BJ (cell line): ENCODE results near the gene PYCR2. TPM values are rescaled to one million over a fixed set of nuclear protein-coding genes. Genes with fewer than 3 reads are reported as not detected.

Experiments
- CTCF ChIA-PET: fragments of 350-600 bp; formaldehyde crosslinking; extraction: SDS; loops from one replicate; lab custom pipeline; 2021; ENCODE audit warnings: antibody characterized with exemption, inconsistent platforms; lab: Yijun Ruan, JAX
- POLR2A ChIA-PET: fragments of 300-600 bp; sonication (Branson Sonifier 250); formaldehyde crosslinking; extraction: SDS; loops from one replicate; lab custom pipeline; 2021; ENCODE audit warnings: antibody characterized with exemption; lab: Charles Lee
- DNase-seq: peaks from one replicate; pipeline ENCODE4 v3.0.0-alpha.2; 2011; ENCODE audit warnings: low read depth
- H3K27me3 ChIP-seq: 2 replicates; pipeline ENCODE4 v1.6.0; 2011; ENCODE audit warnings: low read length; ENCODE audit not compliant: control insufficient read depth, insufficient read depth
- H3K36me3 ChIP-seq: 2 replicates; pipeline ENCODE4 v1.5.1; 2011; ENCODE audit warnings: low read length; ENCODE audit not compliant: control insufficient read depth, insufficient read depth
- H3K4me3 ChIP-seq: 2 replicates; pipeline ENCODE4 v1.5.1; 2011; ENCODE audit warnings: low read depth, mild to moderate bottlenecking, control low read depth, low read length
- polyA plus RNA-seq: library from polyadenylated mRNA; depleted of rRNA; stranded (reverse); fragments of >200 nt; gene quantifications from 2 replicates; pipeline ENCODE4 v1.2.3, GENCODE V29; 2011
- TF ChIP-seq, protein P1 (sequence below): IDR thresholded peaks from 2 replicates; pipeline ENCODE4 v1.5.1; 2011; ENCODE audit warnings: low read depth, mild to moderate bottlenecking, control low read depth, inconsistent platforms, low read length, moderate library complexity; ENCODE audit not compliant: insufficient read depth

Gene PYCR2
- polyA plus RNA-seq, 1 experiment: 81.1 TPM

DNA sequence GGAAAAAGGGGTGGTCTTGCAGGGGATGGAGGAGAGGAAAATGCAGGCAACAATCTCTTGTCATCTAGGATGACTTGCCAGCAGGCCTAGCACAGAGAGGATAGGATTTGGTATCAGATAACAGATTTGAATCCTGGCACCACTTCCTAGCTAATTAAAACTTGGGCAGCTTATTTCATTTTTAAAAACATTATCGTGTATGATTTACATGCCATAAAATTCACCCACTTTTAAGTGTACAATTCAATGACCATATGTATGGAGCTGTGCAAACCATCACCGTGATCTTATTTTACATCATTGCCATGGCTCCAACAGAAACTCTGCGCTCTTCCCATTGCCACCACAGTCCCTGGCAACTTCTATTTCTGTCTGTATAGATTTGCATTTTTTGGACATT is 6.9 kb downstream of the PYCR2 start:
- Histone ChIP-seq H3K27me3 (no peaks in the 10 kb centered on the region), H3K4me3 (no peak overlapping the region), H3K36me3 (peaks cover 11% of the 10 kb centered on the region)
- TF ChIP-seq, protein P1, sequence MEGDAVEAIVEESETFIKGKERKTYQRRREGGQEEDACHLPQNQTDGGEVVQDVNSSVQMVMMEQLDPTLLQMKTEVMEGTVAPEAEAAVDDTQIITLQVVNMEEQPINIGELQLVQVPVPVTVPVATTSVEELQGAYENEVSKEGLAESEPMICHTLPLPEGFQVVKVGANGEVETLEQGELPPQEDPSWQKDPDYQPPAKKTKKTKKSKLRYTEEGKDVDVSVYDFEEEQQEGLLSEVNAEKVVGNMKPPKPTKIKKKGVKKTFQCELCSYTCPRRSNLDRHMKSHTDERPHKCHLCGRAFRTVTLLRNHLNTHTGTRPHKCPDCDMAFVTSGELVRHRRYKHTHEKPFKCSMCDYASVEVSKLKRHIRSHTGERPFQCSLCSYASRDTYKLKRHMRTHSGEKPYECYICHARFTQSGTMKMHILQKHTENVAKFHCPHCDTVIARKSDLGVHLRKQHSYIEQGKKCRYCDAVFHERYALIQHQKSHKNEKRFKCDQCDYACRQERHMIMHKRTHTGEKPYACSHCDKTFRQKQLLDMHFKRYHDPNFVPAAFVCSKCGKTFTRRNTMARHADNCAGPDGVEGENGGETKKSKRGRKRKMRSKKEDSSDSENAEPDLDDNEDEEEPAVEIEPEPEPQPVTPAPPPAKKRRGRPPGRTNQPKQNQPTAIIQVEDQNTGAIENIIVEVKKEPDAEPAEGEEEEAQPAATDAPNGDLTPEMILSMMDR: no peak
- no peak for DNase-seq
- POLR2A ChIA-PET: no interaction called here
- CTCF ChIA-PET: interaction anchor here (1.2 kb wide), 1 partner anchor 438 kb away, joined by 3 read pairs; no protein-coding TSS in a partner anchor

DNA sequence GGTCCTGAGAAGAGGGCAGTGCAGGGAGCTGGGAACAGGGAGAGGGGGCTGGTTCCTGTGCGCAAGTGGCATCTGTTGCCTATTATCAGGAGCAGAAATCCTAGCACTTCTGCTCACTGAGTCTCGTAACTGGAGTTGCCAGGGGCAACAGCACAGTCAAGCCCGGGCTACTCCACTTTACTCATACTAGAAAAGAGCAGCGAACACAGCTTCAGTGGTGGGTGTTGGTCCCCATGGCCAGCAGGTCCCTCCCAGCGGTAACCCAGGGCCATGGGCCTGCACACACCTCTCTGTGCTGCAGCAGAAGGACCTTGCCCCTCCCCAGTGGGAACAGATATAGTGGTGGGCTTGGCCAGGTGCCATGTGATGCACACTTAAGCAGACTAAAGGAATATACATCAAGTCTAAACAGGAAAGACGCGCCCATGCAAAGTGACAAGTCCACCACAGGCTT is 8.5 kb downstream of the PYCR2 start:
- POLR2A ChIA-PET: no interaction called here
- no peak for DNase-seq
- Histone ChIP-seq H3K27me3 (no peaks in the 10 kb centered on the region), H3K4me3 (no peak overlapping the region), H3K36me3 (peaks cover 6% of the 10 kb centered on the region)
- TF ChIP-seq, protein P1: no peak
- CTCF ChIA-PET: no interaction called here

DNA sequence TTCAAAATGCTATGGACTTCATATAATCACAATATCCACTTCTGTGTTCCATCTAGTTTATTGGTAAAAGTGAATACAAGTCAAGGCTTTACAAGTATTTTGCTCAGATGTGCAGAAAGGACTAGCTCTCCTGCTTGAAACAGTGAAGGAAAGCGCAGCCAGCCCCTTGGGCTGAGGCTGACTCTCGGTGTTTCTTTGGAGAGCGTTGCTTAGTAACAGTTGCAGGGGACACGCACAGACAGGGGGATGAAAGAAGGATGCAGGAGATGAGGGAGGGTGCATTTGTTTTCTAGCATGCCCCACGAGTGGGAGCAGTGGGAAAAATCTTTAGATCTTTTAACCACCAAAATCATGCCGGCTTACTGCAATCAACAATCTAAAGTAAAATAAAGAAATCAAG is 9.1 kb downstream of the PYCR2 start:
- CTCF ChIA-PET: no interaction called here
- no peak for DNase-seq
- POLR2A ChIA-PET: no interaction called here
- TF ChIP-seq, protein P1: no peak
- Histone ChIP-seq H3K36me3 (peaks cover 6% of the 10 kb centered on the region), H3K4me3 (no peak overlapping the region), H3K27me3 (no peaks in the 10 kb centered on the region)

DNA sequence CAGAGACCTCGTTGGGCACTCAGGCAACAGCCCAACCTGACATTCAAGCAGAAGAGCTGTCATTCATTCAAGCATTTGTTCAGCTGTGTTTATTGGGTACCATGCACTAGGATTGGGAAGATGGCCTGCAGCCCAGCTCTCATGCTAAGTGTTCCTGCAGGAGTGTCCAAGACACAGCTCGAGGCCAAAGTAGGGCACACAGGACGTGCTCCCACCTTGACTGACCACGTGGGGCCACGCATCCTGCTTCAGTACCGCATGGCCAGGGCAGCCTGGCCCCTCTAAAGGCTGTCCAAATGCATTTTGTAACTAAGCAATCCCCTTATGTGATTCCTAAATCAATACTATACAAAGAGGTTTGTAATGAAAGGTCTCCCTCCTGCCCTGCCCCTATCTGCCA is 9.7 kb downstream of the PYCR2 start:
- no peaks in the 10 kb centered on the region for H3K27me3 ChIP-seq
- peaks cover 4% of the 10 kb centered on the region for H3K36me3 ChIP-seq
- CTCF ChIA-PET: no interaction called here
- DNase-seq: no peak
- POLR2A ChIA-PET: no interaction called here
- H3K4me3 ChIP-seq: no peak overlapping the region
- TF ChIP-seq, protein P1: no peak

DNA sequence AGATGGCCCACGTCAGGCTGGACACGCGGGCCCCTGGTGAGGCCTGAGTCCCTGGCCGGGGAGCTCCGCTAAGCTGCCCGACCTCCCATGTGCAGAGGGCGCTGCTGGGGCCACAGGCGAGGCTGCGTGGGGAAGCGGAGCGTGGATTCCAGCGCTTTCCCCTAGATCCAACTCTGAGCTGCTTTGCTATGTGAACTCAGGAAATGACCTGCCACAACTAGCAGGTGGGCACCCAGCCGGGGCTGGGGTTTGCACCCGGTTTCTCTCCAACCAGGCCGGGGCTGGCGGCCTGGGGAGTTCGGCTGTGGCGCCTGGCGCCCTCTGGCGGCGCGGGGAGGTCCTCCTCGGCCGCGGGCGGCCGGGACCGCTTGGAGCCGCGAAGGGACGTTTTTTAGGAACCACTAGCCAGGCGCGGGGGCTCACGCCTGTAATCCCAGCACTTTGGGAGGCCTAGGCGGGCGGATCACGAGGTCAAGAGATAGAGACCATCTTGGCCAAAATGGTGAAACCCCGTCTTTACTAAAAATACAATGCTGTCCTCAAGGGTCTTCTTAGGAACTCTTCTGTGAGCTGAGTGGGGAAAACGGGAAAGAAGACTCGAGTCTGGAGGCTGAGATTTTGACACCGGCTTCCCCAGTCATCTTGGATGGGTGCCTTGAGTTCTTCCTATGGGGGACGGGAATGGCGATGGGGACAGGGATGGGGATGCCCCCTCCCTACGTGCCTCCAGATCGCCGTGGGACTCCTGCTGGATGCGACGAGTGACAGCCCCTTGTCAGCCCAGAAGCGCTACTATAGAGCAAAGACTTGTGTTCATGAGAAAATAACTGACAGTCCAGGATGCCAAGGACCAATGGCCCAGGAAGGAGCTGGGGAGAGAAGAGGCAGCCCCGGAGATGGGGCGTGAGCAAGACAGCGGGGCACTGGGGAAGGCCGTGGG is 12.6 kb downstream of the PYCR2 start:
- TF ChIP-seq, protein P1: peak; percentile 54
- ChIA-PET POLR2A (no interaction called here), CTCF (interaction anchor here (0.6 to 3.4 kb wide), 20 partner anchors 8 to 441 kb away, joined by 3 to 21 read pairs (median 4); partner anchors contain the start of genes LEFTY1, SRP9 and TMEM63A)
- Histone ChIP-seq H3K4me3 (no peak overlapping the region), H3K27me3 (no peaks in the 10 kb centered on the region), H3K36me3 (peaks cover 1% of the 10 kb centered on the region)
- no peak for DNase-seq
